ENCODE results near the gene IMPG1. TPM values are rescaled to one million over a fixed set of nuclear protein-coding genes. Genes with fewer than 3 reads are reported as not detected.

Gene IMPG1
- total RNA-seq, 1 donor from 2014 or later, result not detected

- H3K27ac Mint-ChIP-seq (ENCODE audit: unreplicated experiment), result no peak overlapping the region
Measured at GRCh38 chr6:76004202-76004601, 68.3 kb downstream of the IMPG1 start.

GRCh38 chr6:76003686-76004085 lies 68.8 kb downstream of the IMPG1 start:
- TF ChIP-seq CTCF (IDR thresholded peaks at IDR 0.05; ENCODE audit: unreplicated experiment), result no peak
- H3K4me1 Mint-ChIP-seq (ENCODE audit: unreplicated experiment), result no peaks in the 10 kb centered on the region
- no peak overlapping the region for H3K27ac Mint-ChIP-seq (ENCODE audit: unreplicated experiment)
- no peak for DNase-seq (ENCODE audit: low spot score)
- no peaks in the 10 kb centered on the region for H3K27me3 Mint-ChIP-seq (ENCODE audit: unreplicated experiment)
- H3K4me3 Mint-ChIP-seq (ENCODE audit: unreplicated experiment), result no peak overlapping the region
- no peaks in the 10 kb centered on the region for H3K9me3 Mint-ChIP-seq (ENCODE audit: unreplicated experiment)
- H3K36me3 Mint-ChIP-seq (ENCODE audit: low read depth, unreplicated experiment), result no peaks in the 10 kb centered on the region

More at GRCh38 chr6:76004202-76004601, 68.3 kb downstream of the IMPG1 start:
- Mint-ChIP-seq H3K4me1 (ENCODE audit: unreplicated experiment) (no peaks in the 10 kb centered on the region), H3K36me3 (ENCODE audit: low read depth, unreplicated experiment) (no peaks in the 10 kb centered on the region), H3K27me3 (ENCODE audit: unreplicated experiment) (no peaks in the 10 kb centered on the region), H3K4me3 (ENCODE audit: unreplicated experiment) (no peak overlapping the region), H3K9me3 (ENCODE audit: unreplicated experiment) (no peaks in the 10 kb centered on the region)
- no peak for DNase-seq (ENCODE audit: low spot score)
- no peak for TF ChIP-seq CTCF (IDR thresholded peaks at IDR 0.05; ENCODE audit: unreplicated experiment)

- Mint-ChIP-seq H3K27me3 (ENCODE audit: unreplicated experiment) (no peaks in the 10 kb centered on the region), H3K9me3 (ENCODE audit: unreplicated experiment) (no peaks in the 10 kb centered on the region), H3K27ac (ENCODE audit: unreplicated experiment) (no peak overlapping the region), H3K4me3 (ENCODE audit: unreplicated experiment) (no peak overlapping the region), H3K4me1 (ENCODE audit: unreplicated experiment) (no peaks in the 10 kb centered on the region), H3K36me3 (ENCODE audit: low read depth, unreplicated experiment) (no peaks in the 10 kb centered on the region)
- no peak for DNase-seq (ENCODE audit: low spot score)
- no peak for TF ChIP-seq CTCF (IDR thresholded peaks at IDR 0.05; ENCODE audit: unreplicated experiment)
Measured at GRCh38 chr6:76003113-76003512, 69.3 kb downstream of the IMPG1 start.

GRCh38 chr6:76000629-76001028 lies 71.8 kb downstream of the IMPG1 start:
- no peaks in the 10 kb centered on the region for H3K9me3 Mint-ChIP-seq (ENCODE audit: unreplicated experiment)
- H3K27ac Mint-ChIP-seq (ENCODE audit: unreplicated experiment), result no peak overlapping the region
- no peaks in the 10 kb centered on the region for H3K4me1 Mint-ChIP-seq (ENCODE audit: unreplicated experiment)
- no peak for DNase-seq (ENCODE audit: low spot score)
- H3K27me3 Mint-ChIP-seq (ENCODE audit: unreplicated experiment), result no peaks in the 10 kb centered on the region
- no peak for TF ChIP-seq CTCF (IDR thresholded peaks at IDR 0.05; ENCODE audit: unreplicated experiment)
- H3K4me3 Mint-ChIP-seq (ENCODE audit: unreplicated experiment), result no peak overlapping the region
- no peaks in the 10 kb centered on the region for H3K36me3 Mint-ChIP-seq (ENCODE audit: low read depth, unreplicated experiment)

- no peaks in the 10 kb centered on the region for H3K4me1 Mint-ChIP-seq (ENCODE audit: unreplicated experiment)
- H3K4me3 Mint-ChIP-seq (ENCODE audit: unreplicated experiment), result no peak overlapping the region
- DNase-seq (ENCODE audit: low spot score), result no peak
- H3K27me3 Mint-ChIP-seq (ENCODE audit: unreplicated experiment), result no peaks in the 10 kb centered on the region
- H3K27ac Mint-ChIP-seq (ENCODE audit: unreplicated experiment), result no peak overlapping the region
- no peak for TF ChIP-seq CTCF (IDR thresholded peaks at IDR 0.05; ENCODE audit: unreplicated experiment)
- H3K9me3 Mint-ChIP-seq (ENCODE audit: unreplicated experiment), result no peaks in the 10 kb centered on the region
- H3K36me3 Mint-ChIP-seq (ENCODE audit: low read depth, unreplicated experiment), result no peaks in the 10 kb centered on the region
Measured at GRCh38 chr6:75997696-75998095, 74.8 kb downstream of the IMPG1 start.

All from endothelial cell (in vitro differentiated cells).